HG02938 (cell line): ENCODE measurements around the gene FAAP100.

ENCODE experiments used
- ATAC-seq: cut with Tn5 transposase; IDR thresholded peaks from one replicate; pipeline ENCODE4 v1.9.1; 2021; ENCODE audit warnings: mild to moderate bottlenecking, moderate library complexity; ENCODE audit not compliant: unreplicated experiment

The FAAP100 gene

GRCh38 chr17:81526662-81527571 is 25.2 kb downstream of the FAAP100 start:
- ATAC-seq, result no peak

DNA sequence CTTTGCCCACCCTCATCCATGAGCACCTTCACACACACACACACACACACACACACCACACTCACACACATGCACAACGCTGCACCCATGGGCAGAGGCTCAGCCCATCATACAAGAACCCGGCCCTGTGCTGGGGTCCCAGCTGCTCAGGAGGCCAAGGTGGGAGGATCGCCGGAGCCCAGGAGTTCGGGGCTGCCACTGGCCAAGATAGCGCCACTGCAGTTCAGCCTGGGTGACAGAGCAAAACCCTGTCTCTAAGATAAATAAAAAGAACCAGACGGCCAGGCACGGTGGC is 27.3 kb downstream of the FAAP100 start:
- no peak for ATAC-seq

GRCh38 chr17:81524039-81524864 is 27.9 kb downstream of the FAAP100 start:
- ATAC-seq, result no peak

GRCh38 chr17:81523402-81524038 is 28.6 kb downstream of the FAAP100 start:
- ATAC-seq, result no peak

- ATAC-seq, result no peak
Measured at GRCh38 chr17:81522491-81523401, 29.4 kb downstream of the FAAP100 start.

- no peak for ATAC-seq
Measured at GRCh38 chr17:81520021-81520901, 31.9 kb downstream of the FAAP100 start.

GRCh38 chr17:81519284-81520020 is 32.7 kb downstream of the FAAP100 start:
- ATAC-seq, result no peak

DNA sequence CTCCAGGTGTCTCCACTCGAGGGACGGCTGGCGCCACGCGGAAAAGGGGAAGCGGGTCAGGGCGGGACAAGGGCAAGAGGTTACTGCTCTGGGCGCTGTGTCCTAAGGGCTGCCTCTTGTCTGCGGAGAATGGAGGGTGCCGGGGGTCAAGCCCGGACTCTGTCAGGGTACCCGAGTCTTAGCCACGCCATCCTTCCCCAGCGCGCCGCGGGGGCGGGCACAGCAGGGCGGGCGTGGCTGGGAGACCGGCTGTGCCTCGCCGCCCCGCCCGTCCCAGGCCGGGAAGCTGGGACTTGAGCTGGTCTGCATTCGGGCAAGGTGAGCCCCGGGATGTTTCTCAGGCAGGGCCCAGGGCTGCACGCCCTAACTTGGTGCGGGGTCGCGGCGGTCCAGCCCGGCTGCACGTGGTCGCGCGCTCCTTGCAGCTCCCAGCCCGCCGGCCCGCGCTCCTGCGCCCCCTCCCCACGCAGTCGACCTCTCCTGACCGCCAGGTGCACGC is 33.3 kb downstream of the FAAP100 start:
- ATAC-seq, result no peak

DNA sequence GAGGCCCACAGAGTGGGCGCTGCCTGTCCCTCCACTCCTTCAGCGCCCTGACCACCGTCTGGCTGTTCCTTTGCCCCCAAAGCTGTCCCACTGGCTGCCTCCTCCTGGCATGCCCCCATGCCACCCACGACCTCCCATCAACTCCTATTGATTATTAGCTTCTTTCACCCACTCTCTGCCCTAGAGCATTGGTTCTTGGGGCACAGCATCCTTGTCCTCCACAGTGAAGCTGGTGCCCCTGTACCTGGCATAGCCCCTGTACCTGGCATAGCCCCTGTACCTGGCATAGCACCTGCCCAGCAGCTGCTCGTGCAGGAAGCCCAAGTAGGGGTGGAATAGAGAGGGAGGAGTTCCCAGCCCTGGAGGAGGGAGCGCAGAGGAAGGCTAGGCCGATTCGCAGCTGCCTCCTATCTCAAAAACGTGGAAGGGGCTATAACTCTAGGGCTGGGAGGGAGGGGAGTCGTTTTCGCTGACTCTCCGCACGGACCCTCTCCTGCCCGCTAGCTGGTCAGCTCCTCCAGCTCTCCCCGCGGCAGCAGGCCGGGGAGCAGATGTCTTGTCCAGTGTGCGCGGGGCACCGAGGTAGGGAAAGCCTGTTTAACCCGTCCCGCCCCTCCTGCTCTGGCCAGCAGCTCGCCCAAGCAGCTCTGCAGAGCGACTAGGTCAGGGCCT is 33.9 kb downstream of the FAAP100 start:
- ATAC-seq, result no peak

- peak; percentile 31 for ATAC-seq
Measured at GRCh38 chr17:81517339-81518112, 34.6 kb downstream of the FAAP100 start.

- no peak for ATAC-seq
Measured at GRCh38 chr17:81517009-81517338, 35.2 kb downstream of the FAAP100 start.

GRCh38 chr17:81516439-81516838 is 35.7 kb downstream of the FAAP100 start:
- no peak for ATAC-seq

DNA sequence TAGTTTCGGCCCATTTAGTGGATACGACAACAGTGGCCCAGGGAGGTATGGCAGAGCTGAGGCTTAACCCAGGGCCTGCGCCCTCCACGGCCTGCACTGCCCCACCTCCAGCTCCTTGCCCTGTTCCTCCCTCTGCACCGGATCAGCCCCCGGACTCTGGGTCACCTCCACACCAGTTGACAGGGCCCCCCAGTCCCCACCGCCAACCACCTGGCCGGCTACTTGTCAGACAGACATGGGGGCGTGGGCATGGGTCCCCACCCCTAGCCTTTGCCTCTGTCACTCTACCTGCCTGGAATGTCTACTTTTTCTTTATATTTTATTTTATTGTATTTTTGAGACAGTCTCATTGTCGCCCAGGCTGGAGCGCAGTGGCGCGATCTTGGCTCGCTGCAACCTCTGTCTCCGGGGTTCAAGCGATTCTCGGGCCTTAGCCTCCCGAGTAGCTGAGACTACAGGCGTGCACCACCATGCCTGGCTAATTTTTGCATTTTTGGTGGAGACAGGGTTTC is 36.6 kb downstream of the FAAP100 start:
- no peak for ATAC-seq

DNA sequence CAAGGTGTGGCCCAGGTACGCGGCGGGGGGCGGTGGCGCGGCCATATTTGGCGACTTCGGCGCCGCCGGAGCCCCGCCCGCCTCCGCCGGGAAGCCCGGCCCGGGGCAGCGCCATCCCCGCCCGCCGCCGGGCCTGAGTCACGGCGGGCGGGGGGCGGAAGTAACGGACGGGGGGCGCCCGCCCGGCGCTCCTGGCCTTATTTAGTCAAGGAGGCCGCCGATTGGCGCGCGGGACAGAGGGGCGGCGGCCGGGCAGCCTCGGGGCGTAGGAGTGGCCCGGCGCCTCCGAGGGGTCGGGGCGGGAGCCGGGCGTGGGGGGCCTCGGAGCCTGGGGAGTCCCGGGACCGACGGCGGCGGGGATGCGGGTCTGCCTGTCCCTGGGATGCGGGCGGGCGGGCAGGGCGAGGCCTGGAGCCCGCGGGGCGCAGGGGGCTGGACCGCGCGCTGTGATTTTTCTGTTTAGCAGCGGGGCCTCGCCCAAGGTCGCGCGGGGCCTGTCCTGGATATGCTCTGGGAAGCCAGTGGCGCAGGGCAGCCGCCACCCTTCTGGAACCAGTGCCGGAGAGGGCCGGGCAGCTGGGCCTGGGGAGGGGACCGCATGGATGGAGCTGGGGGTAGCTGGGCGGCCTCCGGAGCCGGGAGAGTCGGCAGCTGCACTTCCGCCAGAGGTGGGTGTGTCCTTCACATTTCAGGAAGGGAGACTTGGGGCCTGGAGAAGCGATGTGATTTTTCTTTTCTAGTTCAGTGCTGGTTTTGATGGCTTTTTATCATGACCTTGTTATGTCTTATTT is 37.2 kb downstream of the FAAP100 start:
- no peak for ATAC-seq

- ATAC-seq, result no peak
Measured at GRCh38 chr17:81514489-81514738, 37.7 kb downstream of the FAAP100 start.

DNA sequence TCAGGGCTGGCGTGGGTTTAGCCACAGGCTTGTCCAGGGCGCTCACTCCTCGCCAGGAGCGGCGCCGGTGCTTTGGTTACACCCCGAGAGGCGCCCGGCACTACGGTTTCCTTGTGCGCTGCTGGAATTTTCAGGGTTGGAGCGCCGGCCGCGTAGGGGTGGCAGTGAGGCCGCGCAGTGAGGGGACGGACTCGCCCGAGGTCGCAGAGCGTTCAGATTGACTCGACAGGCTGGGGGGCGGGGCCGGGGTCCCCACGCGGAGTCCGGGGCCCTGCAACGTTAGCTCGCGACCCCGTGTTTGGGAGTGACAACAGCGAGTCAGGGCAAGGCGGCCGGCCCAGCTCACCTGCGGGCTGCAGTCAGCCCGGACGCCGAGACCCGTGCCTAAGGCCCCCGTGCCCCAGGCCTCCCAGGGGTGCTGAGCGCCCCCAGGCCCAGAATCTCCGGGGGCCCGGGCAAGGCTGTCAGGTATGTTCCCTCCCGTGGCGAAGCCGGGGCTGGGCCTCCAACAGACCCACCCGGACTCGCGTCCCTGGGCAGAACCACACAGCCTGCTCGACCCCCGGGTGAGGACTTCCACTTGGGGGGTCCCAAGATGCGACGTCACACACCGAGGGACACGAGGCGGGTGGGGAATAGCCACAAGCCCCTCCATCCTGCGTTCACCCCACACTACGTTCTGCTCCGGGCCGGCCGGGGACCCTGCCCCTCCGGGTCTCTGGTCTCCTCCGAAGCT is 38.2 kb downstream of the FAAP100 start:
- ATAC-seq, result no peak
